B cell (primary cell): ENCODE data around the gene TRIP13. TPM values are rescaled to one million over a fixed set of nuclear protein-coding genes. Genes with fewer than 3 reads are reported as not detected.

Experiments used
- ATAC-seq: fragments of 200-7000 bp; cut with Tn5 transposase; one replicate; pipeline ENCODE4 v1.10.0; 2021; ENCODE audit warnings: low read depth, mild to moderate bottlenecking, moderate number of reproducible peaks, moderate library complexity
- CTCF ChIA-PET: fragments of 350-600 bp; sonication (Branson Sonifier 250); formaldehyde crosslinking; loops from one replicate; lab custom pipeline; 2021; ENCODE audit warnings: antibody characterized with exemption, inconsistent platforms; lab: Charles Lee
- POLR2A ChIA-PET: fragments of 350-600 bp; sonication (Branson Sonifier 250); formaldehyde crosslinking; loops from one replicate; lab custom pipeline; 2021; ENCODE audit warnings: antibody characterized with exemption; lab: Charles Lee
- DNase-seq: peaks from one replicate; pipeline ENCODE4 v3.0.0; 2013
- H2AFZ ChIP-seq: 2 replicates; pipeline ENCODE4 v1.6.1; 2012; ENCODE audit warnings: mild to moderate bottlenecking, low read depth, low read length; ENCODE audit not compliant: insufficient read depth, poor library complexity, severe bottlenecking
- H3K27ac ChIP-seq, 2 donors: 1 replicate in 1 of 2; 2 replicates in 1 of 2; pipeline ENCODE4 v1.5.1; 2012 to 2013; ENCODE audit warnings: low read length in 2 of 2, mild to moderate bottlenecking in 2 of 2, moderate library complexity in 1 of 2
- H3K27me3 ChIP-seq, 4 experiments: fragments of 200-600 bp in 1 of 4; sonication (generic) in 1 of 4; replicated peaks in 1 of 4; 1 replicate in 2 of 4; 2 replicates in 2 of 4; pipeline versions ENCODE4 v1.6.1 to v1.7.0; 2013 to 2016; ENCODE audit warnings: low read length in 3 of 4, mild to moderate bottlenecking in 2 of 4, mixed read lengths in 1 of 4, moderate library complexity in 1 of 4; ENCODE audit not compliant: insufficient read depth in 4 of 4, control insufficient read depth in 3 of 4; ENCODE audit errors: control extremely low read depth in 1 of 4
- H3K36me3 ChIP-seq, 2 experiments: replicated peaks in 1 of 2; 1 replicate in 1 of 2; 2 replicates in 1 of 2; pipeline versions ENCODE4 v1.6.1 to v1.7.1; 2013; ENCODE audit warnings: low read length in 1 of 2; ENCODE audit not compliant: insufficient read depth in 2 of 2, control insufficient read depth in 1 of 2; ENCODE audit errors: control extremely low read depth in 1 of 2, extremely low read depth in 1 of 2
- H3K4me1 ChIP-seq, 2 donors: fragments of 200-600 bp in 1 of 2; sonication (generic) in 1 of 2; 1 replicate in 1 of 2; 2 replicates in 1 of 2; pipeline versions ENCODE4 v1.5.1 to v1.6.1; 2013 to 2017; ENCODE audit warnings: low read length in 2 of 2; ENCODE audit not compliant: control insufficient read depth in 2 of 2, insufficient read depth in 2 of 2
- H3K4me2 ChIP-seq: replicated peaks from 2 replicates; pipeline ENCODE3; 2012; ENCODE audit warnings: mild to moderate bottlenecking, low read depth, low read length; ENCODE audit not compliant: poor library complexity, severe bottlenecking
- H3K4me3 ChIP-seq, 5 experiments: fragments of 200-600 bp in 1 of 5; sonication (generic) in 1 of 5; 1 replicate in 3 of 5; 2 replicates in 2 of 5; pipeline versions ENCODE4 v1.5.1 to v1.7.0; 2011 to 2016; ENCODE audit warnings: low read length in 4 of 5, mild to moderate bottlenecking in 4 of 5, low read depth in 2 of 5, control low read depth in 1 of 5, moderate library complexity in 1 of 5; ENCODE audit not compliant: insufficient read depth in 1 of 5; ENCODE audit errors: control extremely low read depth in 1 of 5, extremely low read depth in 1 of 5
- H3K79me2 ChIP-seq: fragments of 200-600 bp; sonication (generic); one replicate; pipeline ENCODE4 v1.6.0; 2016; ENCODE audit warnings: low read length; ENCODE audit not compliant: control insufficient read depth, insufficient read depth
- H3K9ac ChIP-seq: fragments of 200-600 bp; sonication (generic); 2 replicates; pipeline ENCODE4 v1.6.1; 2017; ENCODE audit warnings: mild to moderate bottlenecking, low read length, moderate library complexity
- H3K9me3 ChIP-seq, 3 donors: one replicate each; pipeline versions ENCODE4 v1.6.1 to v1.7.1; 2013; ENCODE audit warnings: low read length in 2 of 3; ENCODE audit not compliant: control insufficient read depth in 2 of 3, insufficient read depth in 1 of 3; ENCODE audit errors: control extremely low read depth in 1 of 3
- H4K20me1 ChIP-seq: 2 replicates; pipeline ENCODE4 v1.6.0; 2012; ENCODE audit warnings: mild to moderate bottlenecking, low read length; ENCODE audit not compliant: insufficient read depth, control insufficient read depth, poor library complexity, severe bottlenecking
- H3K27ac Mint-ChIP-seq: one replicate; pipeline ENCODE4 v1.8.0; 2021; ENCODE audit warnings: mixed read lengths
- H3K27me3 Mint-ChIP-seq: one replicate; pipeline ENCODE4 v1.8.0; 2021; ENCODE audit warnings: mixed read lengths
- H3K4me1 Mint-ChIP-seq: one replicate; pipeline ENCODE4 v1.8.0; 2021; ENCODE audit warnings: mixed read lengths
- H3K4me3 Mint-ChIP-seq: one replicate; pipeline ENCODE4 v1.8.0; 2021; ENCODE audit warnings: mixed read lengths
- H3K9me3 Mint-ChIP-seq: one replicate; pipeline ENCODE4 v1.8.0; 2022; ENCODE audit warnings: mixed read lengths; ENCODE audit not compliant: insufficient read depth
- EZH2 ChIP-seq: IDR thresholded peaks from 2 replicates; pipeline ENCODE4 v1.6.1; 2012; ENCODE audit warnings: borderline replicate concordance, low read depth, mild to moderate bottlenecking, moderate library complexity, low read length; ENCODE audit not compliant: insufficient read depth, poor library complexity, severe bottlenecking
- WGBS: methylation state at CpG from one replicate; pipeline ENCODE4 v1.1.5; 2013; ENCODE audit warnings: missing lambda C conversion rate; ENCODE audit not compliant: insufficient coverage; 5-methylcytosine and 5-hydroxymethylcytosine counted together
- intact Hi-C: fragments of 100-400 bp; cut with micrococcal nuclease; formaldehyde crosslinking; loops from one replicate; pipeline ENCODE4 v1.10.0; 2022
- polyA plus RNA-seq: library from polyadenylated mRNA; depleted of rRNA; stranded (reverse); fragments of >200 nt; gene quantifications from 2 replicates; pipeline ENCODE4 v1.2.3, GENCODE V29; 2012
- total RNA-seq, 2 donors: library from RNA; stranded (reverse); fragments of 120-200 nt in 1 of 2; gene quantifications; 1 replicate in 1 of 2; 2 replicates in 1 of 2; pipeline versions ENCODE4 v1.2.3 to v1.2.4, GENCODE V29; 2013 to 2022
- TF ChIP-seq, protein P1 (sequence below): fragments of 200-600 bp; IDR thresholded peaks from one replicate; pipeline ENCODE4 v1.8.0; 2022; ENCODE audit warnings: antibody characterized with exemption, mild to moderate bottlenecking

TRIP13 gene
- total and polyA plus RNA-seq, 2 donors (not counting 1 experiment from before 2014, with no cell fraction given): 0.63 to 1.1 TPM

DNA sequence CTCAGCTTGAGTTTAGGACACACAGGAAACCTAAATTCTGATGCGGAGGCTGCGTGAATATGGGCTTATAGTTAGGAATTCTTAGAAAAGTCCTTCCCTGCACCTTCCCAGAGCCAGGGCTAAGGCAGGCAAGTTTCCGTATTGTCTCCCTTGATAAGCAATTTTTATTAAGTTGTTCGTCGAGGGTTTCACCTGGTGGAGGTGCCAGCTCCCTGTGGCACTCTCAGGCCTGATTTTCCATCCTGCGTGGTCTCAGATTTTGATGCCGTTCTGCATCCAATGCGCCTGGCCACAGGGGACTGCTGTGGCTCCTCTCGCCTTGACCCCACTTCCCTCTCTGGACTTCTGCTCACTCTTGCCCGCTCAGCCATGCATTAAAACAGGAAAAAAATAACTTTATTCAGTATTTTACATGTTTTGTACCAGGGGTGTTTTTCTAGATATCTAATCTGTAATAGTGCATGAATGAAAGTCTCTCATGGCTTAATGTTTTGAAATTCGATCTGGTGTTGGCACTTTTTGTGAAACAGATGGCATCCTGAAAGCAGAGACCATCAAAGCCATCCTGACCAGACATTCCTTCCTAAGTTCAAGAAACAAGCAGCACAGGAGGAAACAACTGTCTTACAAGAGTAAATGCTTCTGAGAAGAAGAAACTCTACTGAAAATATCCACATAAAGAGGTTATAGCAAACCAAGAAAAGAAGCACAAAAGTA is 50.7 kb downstream of the TRIP13 start:
- no peak overlapping the region for H3K9ac ChIP-seq
- peaks cover 0 to 28% (median 9%) of the 10 kb centered on the region in 4 experiments for H3K27me3 ChIP-seq
- H3K36me3 ChIP-seq: no peaks in the 10 kb centered on the region
- no peak overlapping the region for H3K4me2 ChIP-seq
- no peak overlapping the region for H3K27ac ChIP-seq
- TF ChIP-seq EZH2: no peak
- TF ChIP-seq, protein P1, sequence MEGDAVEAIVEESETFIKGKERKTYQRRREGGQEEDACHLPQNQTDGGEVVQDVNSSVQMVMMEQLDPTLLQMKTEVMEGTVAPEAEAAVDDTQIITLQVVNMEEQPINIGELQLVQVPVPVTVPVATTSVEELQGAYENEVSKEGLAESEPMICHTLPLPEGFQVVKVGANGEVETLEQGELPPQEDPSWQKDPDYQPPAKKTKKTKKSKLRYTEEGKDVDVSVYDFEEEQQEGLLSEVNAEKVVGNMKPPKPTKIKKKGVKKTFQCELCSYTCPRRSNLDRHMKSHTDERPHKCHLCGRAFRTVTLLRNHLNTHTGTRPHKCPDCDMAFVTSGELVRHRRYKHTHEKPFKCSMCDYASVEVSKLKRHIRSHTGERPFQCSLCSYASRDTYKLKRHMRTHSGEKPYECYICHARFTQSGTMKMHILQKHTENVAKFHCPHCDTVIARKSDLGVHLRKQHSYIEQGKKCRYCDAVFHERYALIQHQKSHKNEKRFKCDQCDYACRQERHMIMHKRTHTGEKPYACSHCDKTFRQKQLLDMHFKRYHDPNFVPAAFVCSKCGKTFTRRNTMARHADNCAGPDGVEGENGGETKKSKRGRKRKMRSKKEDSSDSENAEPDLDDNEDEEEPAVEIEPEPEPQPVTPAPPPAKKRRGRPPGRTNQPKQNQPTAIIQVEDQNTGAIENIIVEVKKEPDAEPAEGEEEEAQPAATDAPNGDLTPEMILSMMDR: no peak
- Mint-ChIP-seq H3K27me3 (peaks cover 63% of the 10 kb centered on the region), H3K4me3 (no peak overlapping the region), H3K27ac (no peak overlapping the region), H3K4me1 (no peaks in the 10 kb centered on the region), H3K9me3 (no peaks in the 10 kb centered on the region)
- no peaks in the 10 kb centered on the region for H3K79me2 ChIP-seq
- H3K4me3 ChIP-seq: no peak overlapping the region
- intact Hi-C loops: no loop called here
- H4K20me1 ChIP-seq: no peaks in the 10 kb centered on the region
- H3K9me3 ChIP-seq: peaks cover 0 to 6% (median 0%) of the 10 kb centered on the region in 3 donors
- ChIA-PET CTCF (no interaction called here), POLR2A (no interaction called here)
- H2AFZ ChIP-seq: no peak overlapping the region
- DNase-seq: no peak
- no peak for ATAC-seq
- no peaks in the 10 kb centered on the region for H3K4me1 ChIP-seq
- 85% methylated on average over 6 of the region's 11 CpGs for WGBS

DNA sequence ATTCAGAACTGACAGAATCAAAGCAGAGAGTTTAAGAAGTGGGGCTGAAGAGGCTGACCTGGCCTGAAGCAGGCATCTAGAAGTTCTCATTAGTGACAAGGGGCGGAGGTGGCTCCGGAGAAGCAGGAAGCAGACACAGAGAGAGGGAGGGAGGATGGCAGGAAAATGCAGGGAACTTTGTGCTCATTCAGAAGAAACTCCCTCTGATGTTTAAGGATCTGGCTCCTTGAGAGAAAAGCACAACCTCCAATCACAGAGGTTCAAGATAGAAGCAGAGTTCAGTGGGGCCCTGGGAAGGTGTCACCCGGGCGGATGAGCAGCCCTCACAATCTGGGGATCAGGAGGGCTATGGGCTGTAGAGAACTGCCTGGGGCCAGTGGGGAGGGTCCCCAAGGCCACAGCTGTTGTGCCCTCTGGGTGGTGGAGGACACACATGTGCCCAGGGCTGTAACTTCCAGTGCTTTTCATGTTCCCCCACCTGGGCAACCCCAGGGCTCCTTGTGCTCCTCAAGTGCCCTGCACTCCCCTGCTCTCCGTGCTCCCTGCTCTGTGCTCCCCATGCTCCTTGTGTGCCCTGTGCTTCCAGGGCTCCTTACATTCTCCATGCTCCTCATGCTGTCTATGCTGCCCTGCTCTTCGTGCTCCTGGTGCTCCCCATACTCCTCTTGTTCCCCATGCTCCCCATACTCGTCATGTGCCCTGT is 51.4 kb downstream of the TRIP13 start:
- H2AFZ ChIP-seq: no peak overlapping the region
- peaks cover 61% of the 10 kb centered on the region for H3K27me3 Mint-ChIP-seq
- ChIA-PET CTCF (no interaction called here), POLR2A (no interaction called here)
- intact Hi-C loops: no loop called here
- TF ChIP-seq, protein P1: no peak
- no peak for TF ChIP-seq EZH2
- no peaks in the 10 kb centered on the region for H3K36me3 ChIP-seq
- H3K9ac ChIP-seq: no peak overlapping the region
- H3K27ac Mint-ChIP-seq: no peak overlapping the region
- WGBS: 65% methylated on average over 7 of the region's 7 CpGs
- H3K4me2 ChIP-seq: no peak overlapping the region
- no peaks in the 10 kb centered on the region for H3K4me1 ChIP-seq
- H3K9me3 ChIP-seq: peaks cover 0 to 5% (median 0%) of the 10 kb centered on the region in 3 donors
- H3K4me1 Mint-ChIP-seq: no peaks in the 10 kb centered on the region
- DNase-seq (no peak), ATAC-seq (no peak)
- H4K20me1 ChIP-seq: no peaks in the 10 kb centered on the region
- no peak overlapping the region for H3K4me3 Mint-ChIP-seq
- H3K79me2 ChIP-seq: no peaks in the 10 kb centered on the region
- no peak overlapping the region for H3K4me3 ChIP-seq
- H3K27ac ChIP-seq: no peak overlapping the region
- H3K27me3 ChIP-seq: peaks cover 0 to 35% (median 9%) of the 10 kb centered on the region in 4 experiments
- no peaks in the 10 kb centered on the region for H3K9me3 Mint-ChIP-seq
